ENCODE results near the gene PATE1.

GRCh38 chr11:125701858-125702621, 44.0 kb upstream of the PATE1 start:
- TF ChIP-seq POLR2AphosphoS5 (IDR thresholded peaks at IDR 0.05) = no peak
- no peak for TF ChIP-seq CTCF (IDR thresholded peaks at IDR 0.05; ENCODE audit: poor library complexity, severe bottlenecking)
- no peak for TF ChIP-seq EP300 (conservative IDR thresholded peaks at IDR 0.05; ENCODE audit: poor library complexity, severe bottlenecking)
- TF ChIP-seq EZH2 (IDR thresholded peaks at IDR 0.05; ENCODE audit: borderline replicate concordance, insufficient read depth, low read length, poor library complexity, severe bottlenecking) = no peak
- no peak for TF ChIP-seq TAF1 (IDR thresholded peaks at IDR 0.05; ENCODE audit: low read depth)
- no peak for TF ChIP-seq RAD21 (conservative IDR thresholded peaks at IDR 0.05)

Data from neural cell (in vitro differentiated cells).